ENCODE results near the gene C10orf53.

DNA sequence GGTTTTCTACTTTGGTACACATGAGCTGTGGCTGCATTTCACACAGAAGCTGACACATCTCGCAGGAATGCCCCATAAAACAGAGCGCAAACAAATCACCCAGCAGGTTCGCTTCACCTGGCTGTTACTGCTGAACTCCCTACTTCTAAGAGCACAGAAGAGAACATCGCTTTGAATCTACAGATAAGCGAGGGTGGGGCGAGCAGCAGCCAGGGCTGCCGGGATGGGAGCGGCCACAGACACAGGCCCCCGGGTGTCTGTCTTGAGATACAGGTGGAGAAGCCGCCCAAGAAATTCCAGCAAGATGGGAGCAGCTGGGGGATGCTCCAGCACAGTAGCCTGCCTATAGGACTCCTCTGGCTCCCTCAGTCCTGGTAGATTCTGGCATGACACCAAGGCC, 55.2 kb downstream of the C10orf53 start:
- TF ChIP-seq, protein P1, sequence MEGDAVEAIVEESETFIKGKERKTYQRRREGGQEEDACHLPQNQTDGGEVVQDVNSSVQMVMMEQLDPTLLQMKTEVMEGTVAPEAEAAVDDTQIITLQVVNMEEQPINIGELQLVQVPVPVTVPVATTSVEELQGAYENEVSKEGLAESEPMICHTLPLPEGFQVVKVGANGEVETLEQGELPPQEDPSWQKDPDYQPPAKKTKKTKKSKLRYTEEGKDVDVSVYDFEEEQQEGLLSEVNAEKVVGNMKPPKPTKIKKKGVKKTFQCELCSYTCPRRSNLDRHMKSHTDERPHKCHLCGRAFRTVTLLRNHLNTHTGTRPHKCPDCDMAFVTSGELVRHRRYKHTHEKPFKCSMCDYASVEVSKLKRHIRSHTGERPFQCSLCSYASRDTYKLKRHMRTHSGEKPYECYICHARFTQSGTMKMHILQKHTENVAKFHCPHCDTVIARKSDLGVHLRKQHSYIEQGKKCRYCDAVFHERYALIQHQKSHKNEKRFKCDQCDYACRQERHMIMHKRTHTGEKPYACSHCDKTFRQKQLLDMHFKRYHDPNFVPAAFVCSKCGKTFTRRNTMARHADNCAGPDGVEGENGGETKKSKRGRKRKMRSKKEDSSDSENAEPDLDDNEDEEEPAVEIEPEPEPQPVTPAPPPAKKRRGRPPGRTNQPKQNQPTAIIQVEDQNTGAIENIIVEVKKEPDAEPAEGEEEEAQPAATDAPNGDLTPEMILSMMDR (conservative IDR thresholded peaks at IDR 0.05; ENCODE audit: low read depth, low read length), result no peak
- no peak for TF ChIP-seq EZH2 (IDR thresholded peaks at IDR 0.05; ENCODE audit: low read length, unreplicated experiment)

Measured in PC-3 (cell line).